Measurements from ENCODE around the gene JAKMIP1.

- TF ChIP-seq, protein P1, sequence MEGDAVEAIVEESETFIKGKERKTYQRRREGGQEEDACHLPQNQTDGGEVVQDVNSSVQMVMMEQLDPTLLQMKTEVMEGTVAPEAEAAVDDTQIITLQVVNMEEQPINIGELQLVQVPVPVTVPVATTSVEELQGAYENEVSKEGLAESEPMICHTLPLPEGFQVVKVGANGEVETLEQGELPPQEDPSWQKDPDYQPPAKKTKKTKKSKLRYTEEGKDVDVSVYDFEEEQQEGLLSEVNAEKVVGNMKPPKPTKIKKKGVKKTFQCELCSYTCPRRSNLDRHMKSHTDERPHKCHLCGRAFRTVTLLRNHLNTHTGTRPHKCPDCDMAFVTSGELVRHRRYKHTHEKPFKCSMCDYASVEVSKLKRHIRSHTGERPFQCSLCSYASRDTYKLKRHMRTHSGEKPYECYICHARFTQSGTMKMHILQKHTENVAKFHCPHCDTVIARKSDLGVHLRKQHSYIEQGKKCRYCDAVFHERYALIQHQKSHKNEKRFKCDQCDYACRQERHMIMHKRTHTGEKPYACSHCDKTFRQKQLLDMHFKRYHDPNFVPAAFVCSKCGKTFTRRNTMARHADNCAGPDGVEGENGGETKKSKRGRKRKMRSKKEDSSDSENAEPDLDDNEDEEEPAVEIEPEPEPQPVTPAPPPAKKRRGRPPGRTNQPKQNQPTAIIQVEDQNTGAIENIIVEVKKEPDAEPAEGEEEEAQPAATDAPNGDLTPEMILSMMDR (IDR thresholded peaks at IDR 0.05) = no peak
- no peak for TF ChIP-seq POLR2A (IDR thresholded peaks at IDR 0.05)
- no peak for TF ChIP-seq POLR2AphosphoS5 (IDR thresholded peaks at IDR 0.05)
Observed at GRCh38 chr4:6153874-6154273, 46.5 kb downstream of the JAKMIP1 start.

Measured in breast epithelium (tissue), 3 donors.